GM12878 (cell line): ENCODE data around the gene DAAM2.

Source experiments
- ATF3 ChIP-seq: IDR thresholded peaks from 2 replicates; pipeline ENCODE4 v1.6.1; 2011; ENCODE audit warnings: low read depth, mild to moderate bottlenecking, low read length, moderate library complexity, borderline replicate concordance; ENCODE audit errors: extremely low read depth
- CTCF ChIP-seq, 3 experiments: IDR thresholded peaks in 2 of 3; conservative IDR thresholded peaks in 1 of 3; 2 replicates each; pipeline ENCODE4 v1.5.1; 2011; ENCODE audit warnings: low read depth in 3 of 3, low read length in 3 of 3, mild to moderate bottlenecking in 3 of 3, control low read depth in 2 of 3, moderate library complexity in 2 of 3, inconsistent platforms in 1 of 3, mixed read lengths in 1 of 3; ENCODE audit not compliant: control insufficient read depth in 2 of 3, insufficient read depth in 1 of 3; ENCODE audit errors: extremely low read depth in 1 of 3
- EP300 ChIP-seq, 2 experiments: fragments of 150-350 bp in 1 of 2; IDR thresholded peaks; 2 replicates each; pipeline ENCODE4 v1.6.1; 2011 to 2012; ENCODE audit warnings: low read depth in 2 of 2, low read length in 2 of 2, borderline replicate concordance in 1 of 2, improper control_type of control experiment in 1 of 2, inconsistent platforms in 1 of 2; ENCODE audit not compliant: control insufficient read depth in 1 of 2
- HDAC6 ChIP-seq: fragments of 200-600 bp; sonication (generic); IDR thresholded peaks from one replicate; pipeline ENCODE4 v1.8.0; 2017; ENCODE audit warnings: antibody characterized with exemption; ENCODE audit not compliant: unreplicated experiment
- POLR2A ChIP-seq: IDR thresholded peaks from 2 replicates; pipeline ENCODE4 v1.6.1; 2011; ENCODE audit warnings: low read depth, mild to moderate bottlenecking, low read length
- POLR2AphosphoS2 ChIP-seq: IDR thresholded peaks from 2 replicates; pipeline ENCODE4 v1.6.1; 2011; ENCODE audit warnings: low read depth, mild to moderate bottlenecking, low read length, improper control_type of control experiment, moderate library complexity
- POLR2AphosphoS5 ChIP-seq: IDR thresholded peaks from 2 replicates; pipeline ENCODE4 v1.6.1; 2011; ENCODE audit warnings: mild to moderate bottlenecking, low read length, inconsistent platforms
- SREBF2 ChIP-seq: IDR thresholded peaks from 2 replicates; pipeline ENCODE4 v1.6.1; 2012; ENCODE audit warnings: mild to moderate bottlenecking, low read length
- STAT3 ChIP-seq: IDR thresholded peaks from 2 replicates; pipeline ENCODE4 v1.6.1; 2011; ENCODE audit warnings: low read depth, low read length, improper control_type of control experiment
- TARDBP ChIP-seq: IDR thresholded peaks from 2 replicates; pipeline ENCODE4 v1.6.1; 2016; ENCODE audit warnings: borderline replicate concordance
- YY1 ChIP-seq: IDR thresholded peaks from 2 replicates; pipeline ENCODE4 v1.6.1; 2011; ENCODE audit warnings: low read depth, mild to moderate bottlenecking, low read length
- ZNF24 ChIP-seq: fragments of 450-650 bp; IDR thresholded peaks from 2 replicates; pipeline ENCODE4 v1.6.1; 2017; ENCODE audit warnings: antibody characterized with exemption, mild to moderate bottlenecking

- TF ChIP-seq CTCF (IDR thresholded peaks at IDR 0.05 in 2 of 3, conservative IDR thresholded peaks at IDR 0.05 in 1 of 3; ENCODE audit: control insufficient read depth in 2 of 3, extremely low read depth in 1 of 3, insufficient read depth in 1 of 3, low read depth in 3 of 3, low read length in 3 of 3), result no peak
- no peak for TF ChIP-seq POLR2A
- TF ChIP-seq HDAC6, result no peak
- no peak for TF ChIP-seq POLR2AphosphoS5
- TF ChIP-seq EP300 (IDR thresholded peaks at IDR 0.05; ENCODE audit: borderline replicate concordance in 1 of 2, control insufficient read depth in 1 of 2, low read depth in 2 of 2, low read length in 2 of 2), result no peak
- TF ChIP-seq SREBF2, result no peak
- no peak for TF ChIP-seq ATF3
- no peak for TF ChIP-seq STAT3
- no peak for TF ChIP-seq TARDBP
- no peak for TF ChIP-seq YY1
- TF ChIP-seq POLR2AphosphoS2, result no peak
- no peak for TF ChIP-seq ZNF24
Measured at GRCh38 chr6:39848171-39848570, 56.0 kb downstream of the DAAM2 start.
